HL-60 (cell line): ENCODE measurements around the gene HLTF.

Experiments
- CTCF ChIP-seq: IDR thresholded peaks from one replicate; pipeline ENCODE4 v1.5.1; 2011; ENCODE audit warnings: low read length, control low read depth, inconsistent platforms; ENCODE audit not compliant: insufficient read depth
- GABPA ChIP-seq: IDR thresholded peaks from 2 replicates; pipeline ENCODE4 v1.6.1; 2012; ENCODE audit warnings: low read depth
- POLR2AphosphoS5 ChIP-seq: IDR thresholded peaks from 2 replicates; pipeline ENCODE4 v1.6.1; 2012; ENCODE audit warnings: low read depth

DNA sequence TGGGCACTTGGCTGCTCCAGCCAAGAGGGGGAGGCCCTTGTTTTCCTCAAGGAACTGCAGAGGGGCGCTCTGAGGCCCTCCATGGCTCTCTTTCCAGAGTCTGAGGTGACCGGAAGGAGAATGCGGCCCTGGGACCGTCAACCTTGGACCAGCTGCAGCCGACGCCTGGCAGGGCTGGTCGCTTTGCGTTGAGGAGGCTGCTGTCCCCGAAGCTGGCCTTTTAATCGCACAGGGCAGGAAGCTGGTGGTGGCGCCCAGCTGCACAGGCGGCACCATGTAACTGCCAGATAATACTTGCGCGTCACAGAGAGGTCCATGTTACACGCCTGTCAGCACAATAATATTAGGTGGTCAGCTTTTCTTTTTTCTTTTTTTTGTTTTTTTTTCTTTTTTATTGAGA is 875 bp upstream of the HLTF start:
- no peak for TF ChIP-seq CTCF
- no peak for TF ChIP-seq POLR2AphosphoS5
- TF ChIP-seq GABPA = no peak
